ENCODE data around the gene C5.

DNA sequence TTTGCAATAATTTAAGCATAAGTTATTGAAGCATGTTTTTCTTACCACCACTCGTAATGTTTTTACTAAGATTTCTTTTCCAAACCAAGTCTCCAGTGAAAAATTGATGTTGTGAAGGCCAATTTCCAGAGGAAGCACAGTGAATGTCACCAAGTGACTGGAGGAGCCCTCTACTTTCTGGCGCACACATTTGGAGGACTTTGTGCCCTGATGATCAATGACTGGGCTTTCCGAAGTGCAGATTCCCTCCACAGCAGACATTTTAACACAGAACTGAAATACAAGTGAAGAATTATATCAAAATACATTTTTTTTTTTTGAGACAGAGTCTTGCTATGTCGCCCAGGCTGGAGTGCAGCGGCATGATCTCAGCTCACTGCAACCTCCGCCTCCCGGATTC lies 52.6 kb downstream of the C5 start:
- TF ChIP-seq, protein P1, sequence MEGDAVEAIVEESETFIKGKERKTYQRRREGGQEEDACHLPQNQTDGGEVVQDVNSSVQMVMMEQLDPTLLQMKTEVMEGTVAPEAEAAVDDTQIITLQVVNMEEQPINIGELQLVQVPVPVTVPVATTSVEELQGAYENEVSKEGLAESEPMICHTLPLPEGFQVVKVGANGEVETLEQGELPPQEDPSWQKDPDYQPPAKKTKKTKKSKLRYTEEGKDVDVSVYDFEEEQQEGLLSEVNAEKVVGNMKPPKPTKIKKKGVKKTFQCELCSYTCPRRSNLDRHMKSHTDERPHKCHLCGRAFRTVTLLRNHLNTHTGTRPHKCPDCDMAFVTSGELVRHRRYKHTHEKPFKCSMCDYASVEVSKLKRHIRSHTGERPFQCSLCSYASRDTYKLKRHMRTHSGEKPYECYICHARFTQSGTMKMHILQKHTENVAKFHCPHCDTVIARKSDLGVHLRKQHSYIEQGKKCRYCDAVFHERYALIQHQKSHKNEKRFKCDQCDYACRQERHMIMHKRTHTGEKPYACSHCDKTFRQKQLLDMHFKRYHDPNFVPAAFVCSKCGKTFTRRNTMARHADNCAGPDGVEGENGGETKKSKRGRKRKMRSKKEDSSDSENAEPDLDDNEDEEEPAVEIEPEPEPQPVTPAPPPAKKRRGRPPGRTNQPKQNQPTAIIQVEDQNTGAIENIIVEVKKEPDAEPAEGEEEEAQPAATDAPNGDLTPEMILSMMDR (IDR thresholded peaks at IDR 0.05): no peak
- TF ChIP-seq EZH2 (IDR thresholded peaks at IDR 0.05): no peak
